Uterus (tissue), 4 donors: ENCODE results near the gene SLC12A6. TPM values are rescaled to one million over a fixed set of nuclear protein-coding genes. Genes with fewer than 3 reads are reported as not detected.
"Not testable (repeated sequence)": the region's sequence is repeated elsewhere in the genome, so short reads cannot be mapped to it uniquely, and the experiment has no call there.

Experiments
- DNase-seq, 2 donors: peaks; one replicate each; pipeline ENCODE4 v3.0.0-alpha.2; 2019 to 2020
- H3K27ac ChIP-seq, 2 donors: fragments of 200-600 bp; sonication (generic); 1 replicate in 1 of 2; 2 replicates in 1 of 2; pipeline ENCODE4 v1.5.1; 2016 to 2018
- H3K27me3 ChIP-seq, 2 donors: fragments of 200-600 bp; sonication (generic); one replicate each; pipeline ENCODE4 v1.5.1; 2018 to 2019; ENCODE audit warnings: control low read depth in 1 of 2
- H3K36me3 ChIP-seq, 2 donors: fragments of 200-600 bp; sonication (generic); one replicate each; pipeline ENCODE4 v1.5.1; 2019; ENCODE audit warnings: control low read depth in 1 of 2
- H3K4me1 ChIP-seq, 2 donors: fragments of 200-600 bp; sonication (generic); one replicate each; pipeline ENCODE4 v1.5.1; 2018 to 2019; ENCODE audit warnings: control low read depth in 1 of 2
- H3K4me3 ChIP-seq, 2 donors: fragments of 200-600 bp; sonication (generic); 1 replicate in 1 of 2; 2 replicates in 1 of 2; pipeline ENCODE4 v1.5.1; 2018 to 2019; ENCODE audit warnings: mild to moderate bottlenecking in 1 of 2
- H3K9me3 ChIP-seq, 2 donors: fragments of 200-600 bp; sonication (generic); one replicate each; pipeline ENCODE4 v1.5.1; 2019; ENCODE audit warnings: control low read depth in 1 of 2
- CTCF ChIP-seq, 4 experiments: fragments of 200-600 bp in 2 of 4; fragments of 450-650 bp in 2 of 4; sonication (generic) in 2 of 4; IDR thresholded peaks; one replicate each; pipeline ENCODE4 v1.5.1; 2016 to 2019; ENCODE audit warnings: antibody characterized with exemption in 4 of 4, mild to moderate bottlenecking in 2 of 4, moderate library complexity in 1 of 4
- POLR2A ChIP-seq, 2 donors: fragments of 450-650 bp; IDR thresholded peaks; one replicate each; pipeline ENCODE4 v1.6.1; 2016; ENCODE audit warnings: antibody characterized with exemption in 2 of 2, mild to moderate bottlenecking in 1 of 2, moderate library complexity in 1 of 2
- intact Hi-C: fragments of 100-400 bp; cut with DNase I; formaldehyde crosslinking; loops from one replicate; pipeline ENCODE4 v1.15.1; 2023; ENCODE audit warnings: low total_unique reads
- total RNA-seq, 4 donors: library from RNA; depleted of rRNA in 3 of 4; stranded (reverse); fragments of >200 nt in 3 of 4; gene quantifications; one replicate each; pipeline versions ENCODE4 v1.1.0 to v1.2.4, GENCODE V29; 2014 to 2023
- donor health status: DM: yes; HTN: yes; CAD: no.

Gene SLC12A6
- total RNA-seq, result 10 to 100 TPM; 16.8 to 26.9 (median 22.2) TPM

DNA sequence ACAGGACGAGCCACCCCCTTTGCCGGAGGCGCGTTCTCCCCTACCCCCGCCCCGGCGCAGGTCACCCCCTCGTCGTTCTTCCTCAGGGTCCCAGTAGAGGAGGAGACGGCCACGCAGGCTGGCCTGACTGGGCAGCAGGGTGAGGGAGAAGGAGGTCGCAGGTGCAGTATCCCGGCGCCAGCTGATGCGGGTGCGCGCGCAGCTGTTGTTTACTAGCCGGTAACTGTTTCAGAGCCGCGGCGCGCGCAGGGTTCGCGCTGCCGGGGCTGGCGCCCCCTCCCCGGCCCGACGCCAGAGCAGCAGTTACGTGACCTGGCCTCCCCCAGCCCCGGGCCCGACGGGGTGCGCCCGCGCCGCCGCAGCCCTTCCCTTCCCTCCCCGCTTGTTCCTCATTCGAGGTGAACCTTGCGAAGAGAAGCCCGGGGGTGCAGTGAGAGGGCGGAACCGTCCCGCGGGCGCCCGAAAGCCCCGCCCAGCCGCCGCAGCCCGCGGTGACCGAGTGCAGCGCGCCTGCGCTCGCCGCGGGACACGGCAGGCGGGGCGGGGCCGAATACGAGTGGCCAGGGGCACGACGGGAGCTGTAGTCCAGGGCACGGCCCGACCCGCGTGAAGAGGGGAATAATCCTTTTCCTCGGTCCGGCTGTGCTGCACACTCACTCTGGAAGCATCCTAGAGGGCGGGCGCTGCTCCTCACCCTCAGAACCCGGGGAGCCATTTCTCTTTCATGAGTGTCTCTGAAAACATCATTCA lies at the start of gene SLC12A6:
Gene SLC12A6 (minus strand): TSS at position 225 of the 750 bp plus-strand sequence. CDS start 1,101 bp downstream, outside the sequence.
- intact Hi-C loops, result no loop called here
- H3K36me3 ChIP-seq, result no peaks in the 10 kb centered on the region
- H3K4me1 ChIP-seq, result peaks cover 8 to 10% of the 10 kb centered on the region in 2 donors

DNA sequence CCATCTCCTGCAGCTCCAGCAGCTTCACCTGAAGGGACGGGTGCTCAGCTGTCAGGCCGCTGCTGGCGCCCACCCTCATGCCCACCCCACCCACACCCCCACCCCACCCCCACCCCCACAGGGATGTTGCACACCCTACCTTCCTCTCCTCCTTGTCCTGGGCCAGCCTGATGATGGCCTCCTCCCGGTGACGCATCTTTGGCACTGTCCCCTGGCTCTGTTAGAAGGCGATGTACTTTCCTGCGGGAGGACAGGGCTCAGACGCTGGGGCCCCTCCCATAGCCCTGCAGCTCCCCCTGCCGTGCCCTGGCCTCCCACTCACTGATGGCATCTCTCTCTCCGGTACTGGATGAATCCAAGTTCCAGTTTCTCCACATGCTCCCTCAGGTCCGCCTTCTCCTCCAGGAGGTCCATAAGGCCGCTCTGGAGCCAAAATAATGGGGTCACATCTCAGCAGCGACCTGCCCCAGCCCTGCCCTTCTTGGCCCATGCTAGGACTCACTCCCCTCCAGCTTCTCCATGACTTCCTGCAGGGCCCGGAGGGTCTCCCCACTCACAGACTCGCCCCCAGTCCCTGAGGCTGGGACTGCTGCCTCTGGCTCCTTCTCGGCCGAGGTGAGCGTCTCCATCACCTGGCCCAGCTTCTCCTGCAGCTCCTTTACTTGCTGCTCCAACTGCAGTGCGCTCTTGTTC lies 44.4 kb upstream of the SLC12A6 start:
- H3K27me3 ChIP-seq, DNase-seq, H3K4me1 ChIP-seq, H3K9me3 ChIP-seq, intact Hi-C loops, H3K27ac ChIP-seq, H3K4me3 ChIP-seq, H3K36me3 ChIP-seq: not testable (repeated sequence)

More for the DNA sequence above, at the start of gene SLC12A6:
- Histone ChIP-seq H3K4me3 (peak within 1 kb of the TSS; percentile 69 to 89), H3K9me3 (no peaks in the 10 kb centered on the region), H3K27ac (peak within 1 kb of the TSS; percentile 84 to 90), H3K27me3 (no peaks in the 10 kb centered on the region)
- DNase-seq, result peak; percentile 89 to 90
- TF ChIP-seq CTCF (IDR thresholded peaks at IDR 0.05) (peak in 2 of 4 experiments; percentile 6 to 16), POLR2A (IDR thresholded peaks at IDR 0.05) (peak; percentile 72 to 73)

DNA sequence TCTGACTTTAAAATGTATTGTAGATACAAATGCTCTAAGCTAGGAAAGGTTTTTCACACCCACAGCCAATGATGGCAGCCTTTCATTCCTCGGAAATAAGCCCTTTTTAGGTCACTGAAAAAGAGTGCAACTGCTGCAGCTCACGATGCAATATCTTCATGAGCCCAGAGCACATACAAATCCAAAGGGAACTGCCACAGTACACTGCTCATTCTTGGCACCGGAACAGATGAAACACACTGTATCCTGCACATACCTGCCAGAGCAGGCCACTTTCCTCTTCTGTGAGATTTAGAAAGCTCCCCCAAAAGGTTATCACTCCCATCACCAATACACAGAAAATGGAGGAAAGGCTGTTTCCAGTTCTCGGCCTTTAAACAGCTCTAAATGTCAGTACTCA lies 42.9 kb upstream of the SLC12A6 start:
- H3K27me3 ChIP-seq, DNase-seq, H3K4me3 ChIP-seq, H3K4me1 ChIP-seq, intact Hi-C loops, H3K9me3 ChIP-seq, H3K27ac ChIP-seq, H3K36me3 ChIP-seq: not testable (repeated sequence)

DNA sequence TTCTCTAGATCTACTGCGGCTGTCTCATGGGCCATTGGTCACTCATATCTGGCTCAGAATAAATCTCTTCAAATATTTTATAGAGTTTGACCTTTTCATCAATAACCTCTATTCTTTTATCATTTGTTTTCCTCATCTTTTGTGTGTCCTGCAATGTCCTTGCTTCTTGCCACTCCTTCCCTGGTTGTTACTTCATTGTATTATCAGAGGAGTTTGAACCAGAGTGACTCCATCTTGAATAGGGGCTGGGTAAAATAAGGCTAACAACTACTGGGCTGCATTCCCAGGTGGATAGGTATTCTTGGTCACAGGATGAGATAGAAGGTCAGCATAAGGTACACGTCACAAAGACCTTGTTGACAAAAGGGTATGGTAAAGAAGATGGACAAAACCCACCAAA lies 39.3 kb upstream of the SLC12A6 start:
- no peak for DNase-seq
- intact Hi-C loops, result no loop called here

GRCh38 chr15:34375541-34375940 lies 38.0 kb upstream of the SLC12A6 start:
- H3K27ac ChIP-seq, H3K4me3 ChIP-seq, H3K27me3 ChIP-seq, DNase-seq, H3K36me3 ChIP-seq, H3K4me1 ChIP-seq, intact Hi-C loops, H3K9me3 ChIP-seq: not testable (repeated sequence)

More for the DNA sequence above, 39.3 kb upstream of the SLC12A6 start:
- Histone ChIP-seq H3K36me3 (no peaks in the 10 kb centered on the region), H3K4me1 (no peaks in the 10 kb centered on the region), H3K9me3 (no peaks in the 10 kb centered on the region), H3K27ac (no peak overlapping the region), H3K27me3 (no peaks in the 10 kb centered on the region), H3K4me3 (no peak overlapping the region)
- TF ChIP-seq POLR2A (IDR thresholded peaks at IDR 0.05) (no peak), CTCF (IDR thresholded peaks at IDR 0.05) (no peak)

GRCh38 chr15:34374816-34375215 lies 37.2 kb upstream of the SLC12A6 start:
- no peaks in the 10 kb centered on the region for H3K27me3 ChIP-seq
- H3K4me1 ChIP-seq, result no peaks in the 10 kb centered on the region

More at GRCh38 chr15:34374816-34375215, 37.2 kb upstream of the SLC12A6 start:
- Histone ChIP-seq H3K9me3 (no peaks in the 10 kb centered on the region), H3K27ac (no peak overlapping the region), H3K4me3 (no peak overlapping the region), H3K36me3 (no peaks in the 10 kb centered on the region)
- TF ChIP-seq POLR2A (IDR thresholded peaks at IDR 0.05), result no peak
- TF ChIP-seq CTCF (IDR thresholded peaks at IDR 0.05), result no peak
- intact Hi-C loops, result no loop called here
- no peak for DNase-seq
